ENCODE data around the gene PRM1. TPM values are rescaled to one million over a fixed set of nuclear protein-coding genes. Genes with fewer than 3 reads are reported as not detected.

The PRM1 gene
- total RNA-seq, 1 experiment from 2014 or later = not detected

- no peak overlapping the region for H3K4me3 ChIP-seq (ENCODE audit: low read depth in 2 of 2, low read length in 2 of 2)
- H3K27ac ChIP-seq (ENCODE audit: low read length) = no peak overlapping the region
- H3K4me1 ChIP-seq (ENCODE audit: control insufficient read depth, insufficient read depth, low read length) = no peaks in the 10 kb centered on the region
- CTCF ChIA-PET = no interaction called here
- intact Hi-C loops (cut with micrococcal nuclease; ENCODE audit: unreplicated experiment) = no loop called here
- DNase-seq (ENCODE audit: low read depth, low spot score) (no peak), ATAC-seq (no peak; the same call in 1 of the 2 replicates)
- no peaks in the 10 kb centered on the region for H3K27me3 ChIP-seq (ENCODE audit: control insufficient read depth, insufficient read depth, low read length)
- POLR2A ChIA-PET = no interaction called here
- TF ChIP-seq CTCF (IDR thresholded peaks at IDR 0.05) (no peak), TCF7L2 (IDR thresholded peaks at IDR 0.05; ENCODE audit: low read depth, low read length) (no peak), REST (IDR thresholded peaks at IDR 0.05; ENCODE audit: insufficient read depth in 1 of 2, low read depth in 2 of 2, low read length in 1 of 2) (no peak), SIN3A (IDR thresholded peaks at IDR 0.05; ENCODE audit: borderline replicate concordance, insufficient read depth, low read depth, low read length) (no peak), POLR2AphosphoS5 (IDR thresholded peaks at IDR 0.05; ENCODE audit: low read depth, low read length) (no peak)
- in situ Hi-C loops (cut with HindIII; ENCODE audit: low pct_unique_long_range_greater_than_20kb, low sequenced_read_pairs) = no loop called here
- no TSS peak for BruUV-seq (replicated peaks)
- H3K36me3 ChIP-seq (ENCODE audit: control insufficient read depth, insufficient read depth, low read length) = no peaks in the 10 kb centered on the region
- H3K9me3 ChIP-seq (ENCODE audit: control insufficient read depth, insufficient read depth, low read depth, low read length) = no peaks in the 10 kb centered on the region
Measured at GRCh38 chr16:11240636-11241473, 40.3 kb downstream of the PRM1 start.

- CTCF ChIA-PET = no interaction called here
- TF ChIP-seq REST (IDR thresholded peaks at IDR 0.05; ENCODE audit: insufficient read depth in 1 of 2, low read depth in 2 of 2, low read length in 1 of 2) (no peak), POLR2AphosphoS5 (IDR thresholded peaks at IDR 0.05; ENCODE audit: low read depth, low read length) (no peak), SIN3A (IDR thresholded peaks at IDR 0.05; ENCODE audit: borderline replicate concordance, insufficient read depth, low read depth, low read length) (no peak), TCF7L2 (IDR thresholded peaks at IDR 0.05; ENCODE audit: low read depth, low read length) (no peak), CTCF (IDR thresholded peaks at IDR 0.05) (no peak)
- no peaks in the 10 kb centered on the region for H3K36me3 ChIP-seq (ENCODE audit: control insufficient read depth, insufficient read depth, low read length)
- no peak for ATAC-seq
- no peak for DNase-seq (ENCODE audit: low read depth, low spot score)
- in situ Hi-C loops (cut with HindIII; ENCODE audit: low pct_unique_long_range_greater_than_20kb, low sequenced_read_pairs) = no loop called here
- no peaks in the 10 kb centered on the region for H3K4me1 ChIP-seq (ENCODE audit: control insufficient read depth, insufficient read depth, low read length)
- H3K27me3 ChIP-seq (ENCODE audit: control insufficient read depth, insufficient read depth, low read length) = no peaks in the 10 kb centered on the region
- no peak overlapping the region for H3K4me3 ChIP-seq (ENCODE audit: low read depth in 2 of 2, low read length in 2 of 2)
- POLR2A ChIA-PET = no interaction called here
- BruUV-seq (replicated peaks) = no TSS peak
- no peaks in the 10 kb centered on the region for H3K9me3 ChIP-seq (ENCODE audit: control insufficient read depth, insufficient read depth, low read depth, low read length)
- intact Hi-C loops (cut with micrococcal nuclease; ENCODE audit: unreplicated experiment) = no loop called here
- no peak overlapping the region for H3K27ac ChIP-seq (ENCODE audit: low read length)
Measured at GRCh38 chr16:11239644-11240632, 41.2 kb downstream of the PRM1 start.

Measured in Panc1 (cell line).